HFF-Myc (cell line): ENCODE results near the gene NSMF.

Experiments used
- DNase-seq: peaks from one replicate; pipeline ENCODE4 v3.0.0-alpha.2; 2011; ENCODE audit warnings: low read depth; ENCODE audit errors: extremely low read depth
- H3K4me3 ChIP-seq: replicated peaks from 2 replicates; pipeline ENCODE4 v1.5.1; 2011; ENCODE audit warnings: low read depth, mild to moderate bottlenecking, control low read depth, low read length
- CTCF ChIP-seq: IDR thresholded peaks from 2 replicates; pipeline ENCODE4 v1.5.1; 2012; ENCODE audit warnings: mild to moderate bottlenecking, low read depth, low read length, control low read depth; ENCODE audit errors: missing control alignments

The NSMF gene

DNA sequence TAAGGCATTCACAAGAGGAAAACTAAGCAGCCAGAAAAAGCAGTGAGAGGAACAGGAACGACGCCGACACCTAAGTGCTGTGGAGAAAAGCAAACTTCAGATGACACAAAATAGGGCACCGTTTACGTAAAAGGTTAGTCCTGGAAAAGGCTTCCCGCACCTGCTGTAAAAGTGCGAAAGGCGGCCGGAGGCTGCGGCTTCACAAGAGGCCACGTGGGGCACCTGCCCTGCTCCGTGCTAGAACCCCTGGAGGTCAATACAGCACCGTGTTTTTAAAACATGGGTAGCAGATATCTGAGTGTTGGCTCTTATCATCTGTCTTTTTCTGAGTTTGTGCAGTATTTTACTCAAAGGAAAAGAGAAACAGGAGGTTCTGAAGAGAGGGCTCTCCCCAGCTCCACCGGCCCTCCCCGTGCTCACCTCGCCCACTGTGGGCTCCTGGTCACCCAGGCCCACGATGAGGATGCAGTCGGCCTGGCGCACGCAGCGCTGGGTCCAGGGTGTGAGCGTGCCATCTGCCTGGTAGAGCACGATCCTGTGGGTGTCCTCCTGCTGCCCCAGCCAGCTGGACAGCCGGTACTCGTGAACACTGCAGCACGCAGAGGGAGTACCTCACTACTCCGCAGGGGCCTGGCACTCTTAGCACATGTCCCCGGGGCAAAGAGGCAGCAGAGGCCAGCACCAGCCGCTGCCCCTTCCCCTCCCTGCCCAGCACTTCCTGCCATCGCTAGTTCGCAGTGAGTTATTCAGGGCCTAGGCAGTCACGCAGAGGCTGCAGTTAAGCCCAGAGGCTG is 21.0 kb upstream of the NSMF start:
- H3K4me3 ChIP-seq: no peak overlapping the region
- no peak for TF ChIP-seq CTCF
- DNase-seq: no peak

- no peak for DNase-seq
- no peak overlapping the region for H3K4me3 ChIP-seq
- TF ChIP-seq CTCF: no peak
Observed at GRCh38 chr9:137478962-137479861, 20.1 kb upstream of the NSMF start.

DNA sequence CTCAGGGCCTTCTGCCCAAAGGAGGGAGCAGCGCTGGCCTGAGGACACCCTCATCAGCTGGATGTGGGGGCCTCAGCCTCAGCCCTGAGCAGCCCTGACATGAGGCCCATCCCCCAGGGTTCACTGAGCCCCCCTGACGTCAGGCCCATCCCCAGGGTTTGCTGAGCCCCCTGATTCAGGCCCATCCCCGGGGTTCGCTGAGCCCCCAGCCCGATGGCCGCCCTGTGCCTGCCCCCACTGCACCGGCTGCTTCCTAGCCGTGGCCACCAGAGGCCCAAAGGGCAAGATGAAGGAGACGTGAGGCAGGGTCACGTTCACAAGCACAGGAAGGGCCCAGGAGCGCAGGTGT is 19.5 kb upstream of the NSMF start:
- DNase-seq: no peak
- TF ChIP-seq CTCF: no peak
- H3K4me3 ChIP-seq: no peak overlapping the region

DNA sequence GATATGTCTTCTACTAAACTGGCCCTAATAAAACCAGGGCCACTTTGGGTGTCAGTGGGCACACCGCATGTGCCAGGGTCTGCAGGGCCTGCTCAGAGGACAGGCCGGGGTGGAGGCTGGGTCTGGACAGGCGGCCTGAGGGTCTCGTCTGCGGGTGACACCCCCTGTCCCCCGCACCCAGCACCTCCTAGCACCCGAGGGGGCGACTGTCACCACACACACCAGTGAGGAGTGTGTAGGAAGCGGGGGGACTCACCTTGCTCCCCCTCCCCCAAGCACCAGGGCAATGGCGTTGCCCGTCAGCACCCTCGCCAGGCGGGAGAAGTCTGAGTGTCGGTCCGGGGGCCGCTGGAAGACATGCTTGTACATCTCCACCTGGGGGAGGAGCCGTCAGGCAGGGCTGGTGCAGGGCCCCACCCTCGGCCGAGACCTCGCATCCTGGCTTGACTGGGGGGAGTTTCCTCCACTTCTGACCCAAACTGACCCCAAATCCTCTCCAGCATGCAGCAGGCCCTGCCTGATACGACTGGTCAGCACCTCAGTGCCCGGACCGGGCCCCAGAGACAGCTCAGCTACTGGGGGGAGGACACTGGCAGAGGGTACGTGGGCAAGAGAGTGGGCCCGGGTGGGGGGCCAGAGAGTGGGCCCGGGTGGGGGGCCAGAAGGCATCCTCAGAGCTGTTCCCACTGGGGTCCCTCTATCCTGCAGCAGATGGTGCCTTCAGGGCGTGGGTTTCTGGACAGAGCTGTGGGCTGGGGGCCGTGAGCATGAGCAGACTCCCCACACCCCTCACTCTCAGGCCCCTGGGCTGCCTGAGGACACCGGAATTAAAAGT is 18.9 kb upstream of the NSMF start:
- TF ChIP-seq CTCF: no peak
- H3K4me3 ChIP-seq: no peak overlapping the region
- DNase-seq: no peak

DNA sequence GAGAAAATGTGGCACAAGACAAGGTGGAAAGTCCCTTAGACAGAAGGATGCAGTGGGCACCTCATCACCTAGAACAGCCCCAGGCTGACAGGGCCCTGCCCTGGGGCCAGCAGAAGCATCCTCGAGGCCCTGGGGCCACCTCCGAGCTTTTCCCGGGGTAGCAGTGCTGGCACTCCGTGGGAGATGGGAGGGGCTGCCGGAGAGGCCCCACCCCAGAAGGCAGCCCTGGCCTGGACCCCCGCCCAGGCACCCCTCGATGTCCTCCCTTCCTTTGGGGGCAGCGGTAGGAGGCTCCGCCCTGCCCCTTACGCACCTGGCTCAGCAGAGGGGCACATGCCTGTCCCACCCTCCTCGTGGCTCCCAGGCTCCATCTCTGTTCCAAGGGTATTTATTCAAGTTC is 17.7 kb upstream of the NSMF start:
- no peak for TF ChIP-seq CTCF

GRCh38 chr9:137475666-137476065 is 16.5 kb upstream of the NSMF start:
- H3K4me3 ChIP-seq: no peak overlapping the region
- DNase-seq: no peak
- TF ChIP-seq CTCF: no peak

More for the DNA sequence above, 17.7 kb upstream of the NSMF start:
- no peak for DNase-seq
- no peak overlapping the region for H3K4me3 ChIP-seq
